MG63 (cell line): ENCODE measurements around the gene TMOD1. TPM values are rescaled to one million over a fixed set of nuclear protein-coding genes. Genes with fewer than 3 reads are reported as not detected.

Experiments
- DNase-seq: peaks from one replicate; pipeline ENCODE4 v3.0.0-alpha.2; 2020
- H3K27me3 ChIP-seq: fragments of 250-450 bp; sonication (Bioruptor Pico); 2 replicates; pipeline ENCODE4 v1.5.1; 2020; ENCODE audit warnings: mild to moderate bottlenecking, moderate library complexity
- H3K36me3 ChIP-seq: fragments of 250-450 bp; sonication (Bioruptor Pico); 2 replicates; pipeline ENCODE4 v1.5.1; 2020; ENCODE audit warnings: mild to moderate bottlenecking, moderate library complexity
- H3K4me3 ChIP-seq: fragments of 250-450 bp; sonication (Bioruptor Pico); 2 replicates; pipeline ENCODE4 v1.5.1; 2020; ENCODE audit warnings: mild to moderate bottlenecking, moderate library complexity
- H3K9me3 ChIP-seq: fragments of 250-450 bp; sonication (Bioruptor Pico); 2 replicates; pipeline ENCODE4 v1.5.1; 2020; ENCODE audit warnings: mild to moderate bottlenecking, moderate library complexity
- total RNA-seq: library from RNA; depleted of rRNA; stranded (reverse); fragments of >200 nt; shearing (Covaris generic); gene quantifications from 2 replicates; pipeline ENCODE4 v1.2.3, GENCODE V29; 2014; ENCODE audit warnings: low replicate concordance

The TMOD1 gene
- total RNA-seq, 1 experiment from 2014 or later, result not detected

- H3K27me3 ChIP-seq, result no peaks in the 10 kb centered on the region
- no peak for DNase-seq
These were observed 25.6 kb downstream of the TMOD1 start for GRCh38 chr9:97526895-97527575.

GRCh38 chr9:97527626-97528528 lies 26.4 kb downstream of the TMOD1 start:
- no peaks in the 10 kb centered on the region for H3K36me3 ChIP-seq
- H3K4me3 ChIP-seq, result no peak overlapping the region
- no peak for DNase-seq
- no peaks in the 10 kb centered on the region for H3K9me3 ChIP-seq
- no peaks in the 10 kb centered on the region for H3K27me3 ChIP-seq

More at GRCh38 chr9:97526895-97527575, 25.6 kb downstream of the TMOD1 start:
- Histone ChIP-seq H3K36me3 (no peaks in the 10 kb centered on the region), H3K9me3 (no peaks in the 10 kb centered on the region), H3K4me3 (no peak overlapping the region)

GRCh38 chr9:97528529-97529230 lies 27.2 kb downstream of the TMOD1 start:
- Histone ChIP-seq H3K9me3 (no peaks in the 10 kb centered on the region), H3K4me3 (no peak overlapping the region), H3K36me3 (no peaks in the 10 kb centered on the region), H3K27me3 (no peaks in the 10 kb centered on the region)
- DNase-seq, result no peak

GRCh38 chr9:97529363-97530076 lies 28.1 kb downstream of the TMOD1 start:
- no peak overlapping the region for H3K4me3 ChIP-seq
- DNase-seq, result no peak
- H3K27me3 ChIP-seq, result no peaks in the 10 kb centered on the region
- H3K36me3 ChIP-seq, result no peaks in the 10 kb centered on the region
- H3K9me3 ChIP-seq, result no peaks in the 10 kb centered on the region

- H3K9me3 ChIP-seq, result no peaks in the 10 kb centered on the region
- no peak for DNase-seq
- no peaks in the 10 kb centered on the region for H3K36me3 ChIP-seq
- no peak overlapping the region for H3K4me3 ChIP-seq
- no peaks in the 10 kb centered on the region for H3K27me3 ChIP-seq
These were observed 30.5 kb downstream of the TMOD1 start for GRCh38 chr9:97531888-97532376.

GRCh38 chr9:97534185-97534584 lies 32.7 kb downstream of the TMOD1 start:
- no peak for DNase-seq

GRCh38 chr9:97534961-97535594 lies 33.6 kb downstream of the TMOD1 start:
- no peaks in the 10 kb centered on the region for H3K27me3 ChIP-seq
- no peaks in the 10 kb centered on the region for H3K9me3 ChIP-seq
- no peaks in the 10 kb centered on the region for H3K36me3 ChIP-seq
- DNase-seq, result no peak
- H3K4me3 ChIP-seq, result no peak overlapping the region

More at GRCh38 chr9:97534185-97534584, 32.7 kb downstream of the TMOD1 start:
- Histone ChIP-seq H3K36me3 (no peaks in the 10 kb centered on the region), H3K27me3 (no peaks in the 10 kb centered on the region), H3K9me3 (no peaks in the 10 kb centered on the region), H3K4me3 (no peak overlapping the region)

GRCh38 chr9:97535771-97536170 lies 34.3 kb downstream of the TMOD1 start:
- DNase-seq, result no peak
- Histone ChIP-seq H3K27me3 (no peaks in the 10 kb centered on the region), H3K9me3 (no peaks in the 10 kb centered on the region), H3K4me3 (no peak overlapping the region), H3K36me3 (no peaks in the 10 kb centered on the region)

GRCh38 chr9:97536480-97536879 lies 35.0 kb downstream of the TMOD1 start:
- no peak for DNase-seq
- Histone ChIP-seq H3K9me3 (no peaks in the 10 kb centered on the region), H3K27me3 (no peaks in the 10 kb centered on the region), H3K4me3 (no peak overlapping the region), H3K36me3 (no peaks in the 10 kb centered on the region)

GRCh38 chr9:97543561-97543960 lies 42.1 kb downstream of the TMOD1 start:
- no peak for DNase-seq
- no peaks in the 10 kb centered on the region for H3K9me3 ChIP-seq
- no peaks in the 10 kb centered on the region for H3K36me3 ChIP-seq
- H3K27me3 ChIP-seq, result no peaks in the 10 kb centered on the region
- no peak overlapping the region for H3K4me3 ChIP-seq

GRCh38 chr9:97545486-97545885 lies 44.0 kb downstream of the TMOD1 start:
- Histone ChIP-seq H3K36me3 (no peaks in the 10 kb centered on the region), H3K9me3 (no peaks in the 10 kb centered on the region), H3K27me3 (no peaks in the 10 kb centered on the region), H3K4me3 (no peak overlapping the region)
- DNase-seq, result no peak

- no peaks in the 10 kb centered on the region for H3K27me3 ChIP-seq
- DNase-seq, result no peak
- no peaks in the 10 kb centered on the region for H3K9me3 ChIP-seq
- H3K4me3 ChIP-seq, result no peak overlapping the region
- H3K36me3 ChIP-seq, result no peaks in the 10 kb centered on the region
These were observed 45.8 kb downstream of the TMOD1 start for GRCh38 chr9:97547098-97547829.

GRCh38 chr9:97548379-97548778 lies 46.9 kb downstream of the TMOD1 start:
- peaks cover 3% of the 10 kb centered on the region; the same call in 1 of the 2 replicates for H3K27me3 ChIP-seq
- DNase-seq, result no peak
- H3K9me3 ChIP-seq, result no peaks in the 10 kb centered on the region
- H3K4me3 ChIP-seq, result no peak overlapping the region
- H3K36me3 ChIP-seq, result no peaks in the 10 kb centered on the region

GRCh38 chr9:97548819-97549540 lies 47.5 kb downstream of the TMOD1 start:
- DNase-seq, result no peak
- no peak overlapping the region for H3K4me3 ChIP-seq
- no peaks in the 10 kb centered on the region for H3K36me3 ChIP-seq
- no peaks in the 10 kb centered on the region for H3K9me3 ChIP-seq
- peaks cover 3% of the 10 kb centered on the region; the same call in 1 of the 2 replicates for H3K27me3 ChIP-seq

GRCh38 chr9:97550386-97550785 lies 48.9 kb downstream of the TMOD1 start:
- no peaks in the 10 kb centered on the region for H3K36me3 ChIP-seq
- H3K4me3 ChIP-seq, result no peak overlapping the region
- H3K27me3 ChIP-seq, result peaks cover 3% of the 10 kb centered on the region; the same call in 1 of the 2 replicates
- H3K9me3 ChIP-seq, result no peaks in the 10 kb centered on the region
- DNase-seq, result no peak
